Activated CD4-positive, alpha-beta memory T cell treated with anti-CD3 and anti-CD28 coated beads for 36 hours (primary cell): ENCODE results near the gene GASK1B. TPM values are rescaled to one million over a fixed set of nuclear protein-coding genes. Genes with fewer than 3 reads are reported as not detected.

Experiments used
- CTCF ChIA-PET: fragments of 350-600 bp; sonication (Branson Sonifier 250); formaldehyde crosslinking; loops from one replicate; lab custom pipeline; 2021; ENCODE audit warnings: antibody characterized with exemption, inconsistent platforms; lab: Charles Lee
- POLR2A ChIA-PET: fragments of 350-600 bp; sonication (Branson Sonifier 250); formaldehyde crosslinking; loops from one replicate; lab custom pipeline; 2021; ENCODE audit warnings: antibody characterized with exemption; lab: Charles Lee
- DNase-seq: peaks from one replicate; pipeline ENCODE4 v3.0.0-alpha.2; 2020
- H3K27ac Mint-ChIP-seq: one replicate; pipeline ENCODE4 v1.8.0; 2021; ENCODE audit warnings: mixed read lengths
- H3K27me3 Mint-ChIP-seq: one replicate; pipeline ENCODE4 v1.8.0; 2021; ENCODE audit warnings: mixed read lengths
- H3K36me3 Mint-ChIP-seq: one replicate; pipeline ENCODE4 v1.8.0; 2021; ENCODE audit warnings: mixed read lengths
- H3K4me1 Mint-ChIP-seq: one replicate; pipeline ENCODE4 v1.8.0; 2021; ENCODE audit warnings: low read depth, mixed read lengths
- H3K4me3 Mint-ChIP-seq: one replicate; pipeline ENCODE4 v1.8.0; 2021; ENCODE audit warnings: mild to moderate bottlenecking, mixed read lengths
- H3K9me3 Mint-ChIP-seq: one replicate; pipeline ENCODE4 v1.8.0; 2021; ENCODE audit warnings: mixed read lengths
- intact Hi-C: fragments of 100-400 bp; cut with micrococcal nuclease; formaldehyde crosslinking; loops from one replicate; pipeline ENCODE4 v1.15.1; 2023
- total RNA-seq, 2 experiments: library from RNA; stranded (reverse); gene quantifications; one replicate each; pipeline ENCODE4 v1.2.3, GENCODE V29; 2021

The GASK1B gene
- not detected for total RNA-seq

DNA sequence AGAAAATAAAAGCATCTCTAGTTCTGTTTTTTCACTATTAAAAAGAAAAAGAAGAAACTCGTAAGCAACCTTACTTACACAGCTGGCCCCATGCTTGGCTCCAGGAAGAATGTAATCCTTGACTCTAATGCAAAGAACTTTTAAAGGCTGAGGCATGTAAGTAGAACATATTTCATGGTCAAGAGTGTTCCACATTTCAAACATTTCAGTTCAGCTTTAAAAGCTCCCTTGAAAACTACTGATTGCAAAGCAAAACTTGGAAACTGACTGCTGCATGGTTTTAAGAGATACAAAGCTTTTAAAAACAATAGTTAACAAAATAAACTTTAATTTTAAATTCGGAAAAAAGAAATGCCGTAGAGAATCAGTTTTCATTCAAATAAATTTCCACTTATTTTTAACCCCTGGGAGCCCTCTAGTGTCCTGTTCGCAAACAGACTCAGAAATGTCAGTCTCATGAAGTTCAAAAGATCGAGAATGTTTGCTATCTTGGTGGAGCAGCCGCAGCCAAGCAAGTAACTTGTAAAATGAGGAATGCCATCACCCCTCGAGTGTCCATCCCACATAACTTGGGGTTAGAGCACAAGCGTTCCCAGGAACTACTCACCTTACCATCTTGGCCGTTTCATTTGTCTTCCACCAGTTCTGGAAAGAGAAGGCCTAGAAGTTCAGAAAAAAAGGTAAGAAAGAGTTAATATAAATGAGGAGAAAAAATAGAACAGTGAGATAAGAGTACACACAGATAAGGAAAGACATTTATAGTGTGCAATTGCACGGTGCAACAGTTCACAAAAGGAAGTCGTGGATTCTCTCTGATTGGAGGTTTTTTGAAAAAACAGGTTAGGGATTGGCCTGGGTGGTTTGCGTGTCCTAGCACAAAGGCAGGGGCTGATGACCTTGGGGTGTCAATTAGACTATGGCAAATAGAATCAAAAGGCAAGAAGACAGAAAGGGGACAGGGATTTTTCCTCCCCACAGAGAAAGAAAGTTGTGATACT is at the start of gene GASK1B:
TSS of gene GASK1B (minus strand) at position 765 of the 998 bp plus-strand sequence. CDS start 1,650 bp downstream, outside the sequence.
- H3K27me3 Mint-ChIP-seq: peaks cover 17% of the 10 kb centered on the region
- POLR2A ChIA-PET: no interaction called here

DNA sequence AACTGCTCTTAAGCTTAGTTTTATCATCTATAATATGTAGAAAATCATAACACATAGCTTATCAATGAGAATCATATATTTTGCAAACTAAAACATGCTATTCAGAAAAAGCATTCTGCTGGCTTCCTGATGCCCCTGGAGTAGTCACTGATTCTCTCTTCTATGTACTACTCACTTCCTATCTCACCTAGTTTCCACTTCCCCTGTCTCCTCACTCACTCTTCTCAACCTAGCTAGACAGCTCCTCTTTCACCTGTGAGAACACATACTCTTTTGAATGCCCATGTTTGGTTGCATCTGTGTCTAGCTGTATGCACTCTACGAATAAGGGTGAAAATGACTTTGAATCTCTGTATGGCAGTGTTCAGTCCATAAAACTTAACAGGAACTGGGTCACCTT is 46.8 kb upstream of the GASK1B start:
- Mint-ChIP-seq H3K4me1 (no peaks in the 10 kb centered on the region), H3K4me3 (no peak overlapping the region), H3K9me3 (no peaks in the 10 kb centered on the region), H3K27me3 (no peaks in the 10 kb centered on the region), H3K27ac (no peak overlapping the region), H3K36me3 (no peaks in the 10 kb centered on the region)
- CTCF ChIA-PET: no interaction called here
- DNase-seq: no peak
- intact Hi-C loops: no loop called here
- POLR2A ChIA-PET: no interaction called here

More for the DNA sequence above, at the start of gene GASK1B:
- Mint-ChIP-seq H3K36me3 (no peaks in the 10 kb centered on the region), H3K4me1 (peaks cover 8% of the 10 kb centered on the region), H3K4me3 (no peak within 1 kb of the TSS), H3K27ac (no peak within 1 kb of the TSS), H3K9me3 (no peaks in the 10 kb centered on the region)
- intact Hi-C loops: loop anchor here (1.0 kb wide), 1 partner anchor 180 kb away; no protein-coding TSS in a partner anchor
- DNase-seq: peak; percentile 17
- CTCF ChIA-PET: interaction anchor here (0.9 to 2.5 kb wide), 4 partner anchors 9 to 179 kb away, joined by 3 to 9 read pairs (median 6); no protein-coding TSS in a partner anchor

DNA sequence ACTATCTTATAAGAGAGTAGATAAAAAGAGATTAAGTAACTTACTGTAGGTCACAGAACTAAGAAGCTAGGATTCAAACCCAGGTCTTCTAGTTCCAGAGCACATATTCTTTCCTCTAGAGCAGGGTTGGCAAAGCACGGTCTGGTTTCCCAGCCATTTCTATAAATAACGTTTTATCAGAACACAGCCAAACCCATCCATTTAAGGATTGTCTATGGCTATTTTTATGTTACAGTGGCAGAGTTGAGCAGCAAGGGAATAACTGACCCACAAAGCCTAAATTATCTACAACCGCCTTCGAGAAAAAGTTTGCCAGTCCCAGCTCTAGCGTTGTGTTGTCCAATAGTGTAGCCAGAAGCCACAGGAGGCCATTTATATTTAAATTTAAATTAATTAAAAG is 44.9 kb upstream of the GASK1B start:
- intact Hi-C loops: no loop called here
- CTCF ChIA-PET: no interaction called here
- DNase-seq: no peak
- POLR2A ChIA-PET: no interaction called here
- Mint-ChIP-seq H3K4me3 (no peak overlapping the region), H3K27me3 (peaks cover 6% of the 10 kb centered on the region), H3K9me3 (no peaks in the 10 kb centered on the region), H3K36me3 (no peaks in the 10 kb centered on the region), H3K27ac (no peak overlapping the region), H3K4me1 (no peaks in the 10 kb centered on the region)

DNA sequence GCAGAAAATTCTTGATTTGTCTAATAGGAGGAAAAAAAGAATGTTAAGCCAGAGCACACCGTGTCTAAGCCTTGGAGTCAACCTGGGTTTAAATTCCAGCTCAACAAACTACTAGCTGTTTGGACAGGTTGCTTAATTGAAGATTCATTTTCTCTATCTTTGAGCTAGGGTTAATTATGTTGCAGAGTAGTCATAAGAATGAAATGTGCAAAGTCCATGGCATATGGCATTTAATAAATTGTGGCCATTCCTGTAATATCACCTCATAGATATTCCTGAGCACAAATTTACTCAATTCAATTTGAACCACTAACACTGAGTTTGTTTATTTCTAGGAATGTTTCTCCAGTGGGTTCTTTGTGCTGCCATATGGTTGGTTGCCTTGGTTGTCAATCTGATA is 42.0 kb upstream of the GASK1B start:
- intact Hi-C loops: no loop called here
- peaks cover 11% of the 10 kb centered on the region for H3K4me1 Mint-ChIP-seq
- ChIA-PET CTCF (no interaction called here), POLR2A (no interaction called here)
- H3K36me3 Mint-ChIP-seq: no peaks in the 10 kb centered on the region
- no peak overlapping the region for H3K4me3 Mint-ChIP-seq
- H3K27me3 Mint-ChIP-seq: peaks cover 17% of the 10 kb centered on the region
- no peak overlapping the region for H3K27ac Mint-ChIP-seq
- H3K9me3 Mint-ChIP-seq: no peaks in the 10 kb centered on the region
- no peak for DNase-seq

DNA sequence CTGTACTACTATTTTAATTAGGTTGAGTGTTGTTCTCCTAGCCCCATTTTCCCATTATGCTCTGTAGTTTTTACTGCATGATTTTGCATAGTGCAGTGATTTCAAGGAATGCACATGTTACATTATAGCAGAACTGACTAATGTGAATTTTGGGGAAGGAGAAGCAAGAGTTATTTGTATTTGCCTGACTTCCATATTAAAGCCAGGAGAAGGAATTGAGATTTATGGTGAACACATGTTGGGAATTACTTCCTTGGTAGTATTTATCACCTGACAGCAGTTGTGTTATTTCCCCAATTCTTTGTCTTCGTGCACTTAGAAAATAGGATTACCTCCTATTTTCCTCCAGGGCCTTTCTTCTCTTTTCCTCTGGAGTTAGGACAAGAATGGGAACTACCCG is 40.6 kb upstream of the GASK1B start:
- Mint-ChIP-seq H3K4me3 (no peak overlapping the region), H3K36me3 (no peaks in the 10 kb centered on the region), H3K4me1 (peaks cover 13% of the 10 kb centered on the region), H3K9me3 (no peaks in the 10 kb centered on the region), H3K27me3 (peaks cover 23% of the 10 kb centered on the region), H3K27ac (no peak overlapping the region)
- intact Hi-C loops: no loop called here
- DNase-seq: no peak
- ChIA-PET POLR2A (no interaction called here), CTCF (no interaction called here)

DNA sequence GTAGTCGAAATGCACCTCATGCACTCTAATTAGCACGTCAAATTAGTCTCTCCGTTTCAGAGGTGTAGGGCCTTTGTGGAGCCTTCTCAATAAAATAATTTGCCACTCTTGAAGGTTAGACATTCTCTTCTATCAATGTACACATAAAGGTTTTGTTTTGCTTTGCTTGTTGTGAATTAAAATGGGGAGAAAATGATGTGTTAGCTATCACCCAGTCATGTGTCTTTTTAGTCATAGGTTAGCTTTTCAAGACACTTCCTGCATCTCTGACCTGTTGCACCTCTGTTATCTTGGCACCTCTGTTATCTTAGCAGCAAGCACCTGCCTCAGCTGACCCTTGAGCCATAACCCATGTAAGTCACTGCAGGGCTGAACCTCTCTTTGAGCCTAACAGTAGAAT is 38.4 kb upstream of the GASK1B start:
- peaks cover 6% of the 10 kb centered on the region for H3K9me3 Mint-ChIP-seq
- H3K4me1 Mint-ChIP-seq: peaks cover 13% of the 10 kb centered on the region
- H3K36me3 Mint-ChIP-seq: no peaks in the 10 kb centered on the region
- no peak overlapping the region for H3K4me3 Mint-ChIP-seq
- H3K27ac Mint-ChIP-seq: no peak overlapping the region
- intact Hi-C loops: no loop called here
- ChIA-PET CTCF (no interaction called here), POLR2A (no interaction called here)
- peaks cover 23% of the 10 kb centered on the region for H3K27me3 Mint-ChIP-seq
- no peak for DNase-seq

DNA sequence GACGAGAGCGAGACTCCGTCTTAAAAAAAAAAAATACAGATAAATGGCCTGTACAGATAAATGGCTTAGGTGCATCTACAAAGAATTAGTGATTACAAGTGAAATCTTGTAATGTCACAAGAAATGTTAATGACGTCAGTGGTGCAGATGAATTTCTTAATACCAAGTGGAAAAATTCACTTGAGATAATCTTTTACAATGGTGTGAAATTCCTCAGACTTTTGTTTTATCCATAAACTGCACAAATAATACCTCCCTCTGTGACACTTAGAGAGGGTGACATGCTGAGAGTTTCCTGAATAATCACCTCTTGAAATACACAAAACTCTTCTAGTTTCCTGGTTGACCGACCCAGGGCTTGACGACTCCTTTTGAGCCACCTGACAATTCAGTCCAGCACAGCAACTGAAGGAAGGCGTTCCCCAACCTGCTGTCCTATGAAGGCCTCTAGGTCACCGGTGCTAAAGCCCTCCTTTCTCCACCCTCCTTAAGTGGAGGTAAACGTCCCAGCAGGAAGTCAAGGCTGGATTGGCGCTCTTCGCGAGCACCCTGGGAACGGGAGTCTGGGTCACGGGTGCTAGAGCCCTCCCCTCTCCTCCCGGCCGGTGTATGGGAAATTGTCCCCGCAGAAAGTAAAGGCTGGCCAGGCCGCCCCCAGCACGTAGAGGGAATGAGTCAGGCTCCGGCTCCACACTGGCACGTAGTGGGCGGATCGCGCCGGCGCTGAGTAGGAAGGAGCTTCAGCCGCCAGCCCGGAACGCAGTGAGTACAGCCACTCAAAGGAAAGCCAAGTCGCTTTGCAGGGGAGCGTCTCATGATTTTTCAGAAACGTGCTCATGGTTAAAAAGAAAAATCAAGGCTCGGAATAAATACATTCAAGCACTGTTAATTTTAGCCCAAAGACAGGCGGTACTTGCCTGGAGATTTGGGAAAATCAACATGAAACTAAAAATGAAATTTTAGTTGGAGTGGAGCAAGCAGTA is 37.3 kb upstream of the GASK1B start, which contains the start of gene TMEM144:
TSS of gene TMEM144 (plus strand) at position 662 of the 983 bp plus-strand sequence. CDS start 2,182 bp downstream, outside the sequence.
- ChIA-PET POLR2A (no interaction called here), CTCF (no interaction called here)
- peak; percentile 69 for DNase-seq
- H3K27ac Mint-ChIP-seq: no peak within 1 kb of the TSS
- H3K36me3 Mint-ChIP-seq: no peaks in the 10 kb centered on the region
- peaks cover 6% of the 10 kb centered on the region for H3K9me3 Mint-ChIP-seq
- peaks cover 13% of the 10 kb centered on the region for H3K4me1 Mint-ChIP-seq
- H3K27me3 Mint-ChIP-seq: peaks cover 23% of the 10 kb centered on the region
- H3K4me3 Mint-ChIP-seq: peak within 1 kb of the TSS; percentile 67
- intact Hi-C loops: no loop called here

DNA sequence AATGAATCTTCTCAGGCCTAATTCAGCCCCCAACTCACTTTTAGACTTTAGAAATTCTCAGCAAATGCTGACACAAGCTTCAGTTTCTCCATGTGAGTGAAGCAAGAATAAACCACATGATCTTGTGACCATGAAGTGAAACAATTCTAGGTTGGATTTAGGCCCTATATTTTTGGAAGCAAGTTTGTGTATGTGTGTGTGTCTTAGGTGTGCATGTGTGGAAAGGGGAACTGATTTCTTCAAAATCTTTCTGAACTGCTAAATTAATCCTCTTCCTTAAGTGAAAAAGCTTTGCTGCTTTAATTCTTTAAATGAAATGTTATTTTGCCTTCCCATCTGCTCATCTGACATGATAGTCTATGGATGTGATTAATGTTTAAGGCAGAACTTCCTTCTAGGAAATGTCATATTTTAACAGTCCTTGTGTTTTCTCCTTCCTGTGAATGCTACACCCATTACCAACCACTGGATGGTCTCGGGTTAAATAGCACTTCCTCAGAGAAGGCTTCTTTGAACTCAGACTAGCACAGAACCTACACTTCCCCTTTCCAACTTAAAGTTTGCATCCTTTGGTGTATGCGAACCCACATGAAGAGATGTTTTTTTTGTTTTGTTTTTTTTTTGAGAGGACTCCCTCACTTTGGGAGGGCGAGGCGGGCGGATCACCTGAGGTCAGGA is 36.3 kb upstream of the GASK1B start:
- no peaks in the 10 kb centered on the region for H3K36me3 Mint-ChIP-seq
- no peak overlapping the region for H3K27ac Mint-ChIP-seq
- ChIA-PET POLR2A (no interaction called here), CTCF (no interaction called here)
- H3K9me3 Mint-ChIP-seq: peaks cover 6% of the 10 kb centered on the region
- H3K4me1 Mint-ChIP-seq: peaks cover 13% of the 10 kb centered on the region
- peaks cover 21% of the 10 kb centered on the region for H3K27me3 Mint-ChIP-seq
- intact Hi-C loops: no loop called here
- no peak overlapping the region for H3K4me3 Mint-ChIP-seq
- no peak for DNase-seq

DNA sequence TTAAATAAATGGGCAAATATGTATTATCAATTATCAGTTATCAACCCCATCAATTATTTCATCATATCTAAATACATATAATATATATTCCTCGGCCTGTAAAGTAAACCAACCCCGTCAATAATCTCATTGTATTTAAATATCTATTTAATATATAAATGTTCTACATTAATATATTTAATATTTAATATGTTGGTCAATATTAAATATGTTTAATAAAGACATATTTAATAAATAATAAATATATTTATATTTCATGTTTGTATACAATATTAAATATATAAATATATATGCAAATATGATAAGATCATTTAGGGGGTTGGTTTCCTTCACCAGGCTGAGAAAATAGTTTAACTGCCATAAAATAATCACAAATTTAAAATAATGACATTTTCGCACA is 31.1 kb upstream of the GASK1B start:
- Mint-ChIP-seq H3K9me3 (peaks cover 6% of the 10 kb centered on the region), H3K4me3 (no peak overlapping the region), H3K27ac (no peak overlapping the region), H3K27me3 (no peaks in the 10 kb centered on the region), H3K4me1 (no peaks in the 10 kb centered on the region), H3K36me3 (no peaks in the 10 kb centered on the region)
- DNase-seq: no peak
- ChIA-PET POLR2A (no interaction called here), CTCF (no interaction called here)
- intact Hi-C loops: no loop called here

DNA sequence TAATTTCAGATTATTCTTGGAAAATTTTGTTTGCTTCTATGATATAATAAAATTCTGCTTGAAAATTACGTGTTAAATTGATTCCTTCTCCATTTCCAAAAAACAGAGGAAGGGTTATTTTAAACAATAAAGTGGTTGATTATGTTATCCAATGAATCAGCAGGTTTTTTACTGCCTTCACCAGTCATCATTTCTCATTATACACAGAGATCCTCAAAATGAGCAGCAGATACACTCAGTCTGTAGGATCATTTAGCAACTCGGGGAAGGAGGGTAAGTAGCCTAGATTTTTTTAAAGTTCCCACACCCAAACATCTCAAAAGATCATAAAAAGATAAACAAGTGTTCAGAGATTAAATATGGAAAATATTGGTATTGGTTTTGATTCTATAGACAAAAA is 30.6 kb upstream of the GASK1B start:
- Mint-ChIP-seq H3K27ac (no peak overlapping the region), H3K27me3 (no peaks in the 10 kb centered on the region), H3K36me3 (no peaks in the 10 kb centered on the region), H3K9me3 (peaks cover 6% of the 10 kb centered on the region), H3K4me1 (no peaks in the 10 kb centered on the region), H3K4me3 (no peak overlapping the region)
- DNase-seq: no peak
- intact Hi-C loops: no loop called here
- ChIA-PET POLR2A (no interaction called here), CTCF (no interaction called here)

DNA sequence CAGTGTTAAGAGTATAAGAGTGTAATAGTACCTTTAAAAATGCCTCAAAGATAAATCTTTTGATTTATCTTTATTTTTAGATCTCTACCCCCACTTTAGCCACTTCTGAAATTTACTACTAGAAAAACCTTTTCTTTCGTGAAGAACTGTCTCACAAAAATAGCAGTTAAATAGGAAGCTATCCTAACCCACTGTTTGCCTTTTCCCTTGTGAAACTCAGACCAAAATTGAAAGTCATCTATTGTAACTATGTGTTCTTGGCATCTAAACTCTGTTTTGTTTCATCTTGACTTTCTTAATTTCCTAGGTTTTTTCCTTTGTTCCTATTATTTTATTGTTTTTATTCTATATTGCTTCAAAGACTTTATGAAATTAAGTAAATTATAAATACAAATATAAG is 29.7 kb upstream of the GASK1B start:
- POLR2A ChIA-PET: no interaction called here
- H3K27ac Mint-ChIP-seq: no peak overlapping the region
- H3K9me3 Mint-ChIP-seq: peaks cover 2% of the 10 kb centered on the region
- CTCF ChIA-PET: no interaction called here
- H3K27me3 Mint-ChIP-seq: no peaks in the 10 kb centered on the region
- DNase-seq: no peak
- H3K36me3 Mint-ChIP-seq: no peaks in the 10 kb centered on the region
- intact Hi-C loops: no loop called here
- H3K4me3 Mint-ChIP-seq: no peak overlapping the region
- no peaks in the 10 kb centered on the region for H3K4me1 Mint-ChIP-seq
